Astrocyte (in vitro differentiated cells and primary cell): Measurements from ENCODE around the gene GPANK1. TPM values are rescaled to one million over a fixed set of nuclear protein-coding genes. Genes with fewer than 3 reads are reported as not detected.
A peak's percentile ranks its signal among the peaks of the same experiment; 100 is the strongest.

Source experiments
- DNase-seq: peaks from one replicate; pipeline ENCODE4 v3.0.0-alpha.2; 2010; ENCODE audit warnings: low read depth
- FAIRE-seq: peaks from 2 replicates; lab custom pipeline; 2011; peaks lifted over from hg19 to GRCh38; lab: Jason Lieb, UNC
- H2AFZ ChIP-seq: 2 replicates; pipeline ENCODE4 v1.6.0; 2012; ENCODE audit warnings: low read depth, low read length, inconsistent platforms
- H3K27ac ChIP-seq: 2 replicates; pipeline ENCODE4 v1.5.1; 2011; ENCODE audit warnings: low read depth, low read length, inconsistent platforms
- H3K27me3 ChIP-seq: 2 replicates; pipeline ENCODE4 v1.6.0; 2011; ENCODE audit warnings: low read length, inconsistent platforms; ENCODE audit not compliant: insufficient read depth
- H3K36me3 ChIP-seq: 2 replicates; pipeline ENCODE4 v1.5.1; 2011; ENCODE audit warnings: low read length, inconsistent platforms; ENCODE audit not compliant: insufficient read depth
- H3K4me1 ChIP-seq: 2 replicates; pipeline ENCODE4 v1.5.1; 2011; ENCODE audit warnings: low read length, inconsistent platforms; ENCODE audit not compliant: insufficient read depth
- H3K4me2 ChIP-seq: 2 replicates; pipeline ENCODE4 v1.6.0; 2012; ENCODE audit warnings: low read length, inconsistent platforms
- H3K4me3 ChIP-seq: 2 replicates; pipeline ENCODE4 v1.5.1; 2011; ENCODE audit warnings: low read depth, mild to moderate bottlenecking, low read length, inconsistent platforms; ENCODE audit not compliant: insufficient read depth
- H3K79me2 ChIP-seq: 2 replicates; pipeline ENCODE4 v1.6.0; 2012; ENCODE audit warnings: mild to moderate bottlenecking, low read length, inconsistent platforms; ENCODE audit not compliant: insufficient read depth
- H3K9ac ChIP-seq: 2 replicates; pipeline ENCODE4 v1.6.0; 2012; ENCODE audit warnings: mild to moderate bottlenecking, low read length, inconsistent platforms
- H3K9me3 ChIP-seq: 2 replicates; pipeline ENCODE4 v1.5.1; 2012; ENCODE audit warnings: low read depth, mild to moderate bottlenecking, low read length, inconsistent platforms; ENCODE audit not compliant: insufficient read depth
- H4K20me1 ChIP-seq: 2 replicates; pipeline ENCODE4 v1.6.0; 2012; ENCODE audit warnings: low read length, inconsistent platforms; ENCODE audit not compliant: insufficient read depth
- H3K27ac Mint-ChIP-seq: one replicate; pipeline ENCODE4 v1.8.0; 2021; ENCODE audit warnings: mild to moderate bottlenecking, mixed read lengths; ENCODE audit not compliant: unreplicated experiment
- H3K27me3 Mint-ChIP-seq: one replicate; pipeline ENCODE4 v1.8.0; 2021; ENCODE audit warnings: low read depth, mixed read lengths; ENCODE audit not compliant: unreplicated experiment
- H3K36me3 Mint-ChIP-seq: one replicate; pipeline ENCODE4 v1.8.0; 2021; ENCODE audit warnings: low read depth, mixed read lengths; ENCODE audit not compliant: unreplicated experiment
- H3K4me1 Mint-ChIP-seq: one replicate; pipeline ENCODE4 v1.8.0; 2021; ENCODE audit warnings: low read depth, mixed read lengths; ENCODE audit not compliant: unreplicated experiment
- H3K4me3 Mint-ChIP-seq: one replicate; pipeline ENCODE4 v1.8.0; 2021; ENCODE audit warnings: mild to moderate bottlenecking, moderate library complexity, mixed read lengths; ENCODE audit not compliant: unreplicated experiment
- H3K9me3 Mint-ChIP-seq: one replicate; pipeline ENCODE4 v1.8.0; 2021; ENCODE audit warnings: mild to moderate bottlenecking, mixed read lengths; ENCODE audit not compliant: unreplicated experiment
- EZH2 ChIP-seq: IDR thresholded peaks from 2 replicates; pipeline ENCODE4 v1.6.1; 2012; ENCODE audit warnings: mild to moderate bottlenecking, low read length, inconsistent platforms; ENCODE audit not compliant: insufficient read depth
- microRNA-seq: library from miRNA; unstranded; fragments of <30 nt; microRNA quantifications from one replicate; pipeline ENCODE4 v1.2.0, GENCODE V29; 2020
- total RNA-seq: library from RNA; stranded (reverse); gene quantifications from 2 replicates; pipeline ENCODE4 v1.2.1, GENCODE V29; 2021
- TF ChIP-seq, protein P1 (sequence below): IDR thresholded peaks from 2 replicates; pipeline ENCODE4 v1.5.1; 2011; ENCODE audit warnings: low read depth, mild to moderate bottlenecking, inconsistent platforms, low read length, moderate library complexity; ENCODE audit not compliant: insufficient read depth

GPANK1 gene
- total RNA-seq, 1 donor from 2014 or later: 13.8 TPM

- Histone ChIP-seq H3K79me2 (no peaks in the 10 kb centered on the region), H3K36me3 (no peaks in the 10 kb centered on the region), H4K20me1 (no peaks in the 10 kb centered on the region), H3K9ac (no peak within 1 kb of the TSS), H3K4me2 (no peak within 1 kb of the TSS), H2AFZ (no peak within 1 kb of the TSS), H3K27ac (no peak within 1 kb of the TSS), H3K27me3 (no peaks in the 10 kb centered on the region), H3K4me3 (no peak within 1 kb of the TSS), H3K4me1 (no peaks in the 10 kb centered on the region), H3K9me3 (no peaks in the 10 kb centered on the region)
- Mint-ChIP-seq H3K27me3 (peaks cover 6% of the 10 kb centered on the region), H3K36me3 (no peaks in the 10 kb centered on the region), H3K27ac (no peak within 1 kb of the TSS), H3K9me3 (no peaks in the 10 kb centered on the region), H3K4me3 (no peak within 1 kb of the TSS), H3K4me1 (peaks cover 5% of the 10 kb centered on the region)
- DNase-seq (no peak), FAIRE-seq (no peak)
- TF ChIP-seq, protein P1, sequence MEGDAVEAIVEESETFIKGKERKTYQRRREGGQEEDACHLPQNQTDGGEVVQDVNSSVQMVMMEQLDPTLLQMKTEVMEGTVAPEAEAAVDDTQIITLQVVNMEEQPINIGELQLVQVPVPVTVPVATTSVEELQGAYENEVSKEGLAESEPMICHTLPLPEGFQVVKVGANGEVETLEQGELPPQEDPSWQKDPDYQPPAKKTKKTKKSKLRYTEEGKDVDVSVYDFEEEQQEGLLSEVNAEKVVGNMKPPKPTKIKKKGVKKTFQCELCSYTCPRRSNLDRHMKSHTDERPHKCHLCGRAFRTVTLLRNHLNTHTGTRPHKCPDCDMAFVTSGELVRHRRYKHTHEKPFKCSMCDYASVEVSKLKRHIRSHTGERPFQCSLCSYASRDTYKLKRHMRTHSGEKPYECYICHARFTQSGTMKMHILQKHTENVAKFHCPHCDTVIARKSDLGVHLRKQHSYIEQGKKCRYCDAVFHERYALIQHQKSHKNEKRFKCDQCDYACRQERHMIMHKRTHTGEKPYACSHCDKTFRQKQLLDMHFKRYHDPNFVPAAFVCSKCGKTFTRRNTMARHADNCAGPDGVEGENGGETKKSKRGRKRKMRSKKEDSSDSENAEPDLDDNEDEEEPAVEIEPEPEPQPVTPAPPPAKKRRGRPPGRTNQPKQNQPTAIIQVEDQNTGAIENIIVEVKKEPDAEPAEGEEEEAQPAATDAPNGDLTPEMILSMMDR: no peak
- TF ChIP-seq EZH2: no peak
These were observed 49.9 kb downstream of the GPANK1 start, which contains the start of gene AIF1 for GRCh38 chr6:31614684-31615578. Gene AIF1 (plus strand): TSS chr6:31615234. CDS start chr6:31615330, 96 bp downstream.

DNA sequence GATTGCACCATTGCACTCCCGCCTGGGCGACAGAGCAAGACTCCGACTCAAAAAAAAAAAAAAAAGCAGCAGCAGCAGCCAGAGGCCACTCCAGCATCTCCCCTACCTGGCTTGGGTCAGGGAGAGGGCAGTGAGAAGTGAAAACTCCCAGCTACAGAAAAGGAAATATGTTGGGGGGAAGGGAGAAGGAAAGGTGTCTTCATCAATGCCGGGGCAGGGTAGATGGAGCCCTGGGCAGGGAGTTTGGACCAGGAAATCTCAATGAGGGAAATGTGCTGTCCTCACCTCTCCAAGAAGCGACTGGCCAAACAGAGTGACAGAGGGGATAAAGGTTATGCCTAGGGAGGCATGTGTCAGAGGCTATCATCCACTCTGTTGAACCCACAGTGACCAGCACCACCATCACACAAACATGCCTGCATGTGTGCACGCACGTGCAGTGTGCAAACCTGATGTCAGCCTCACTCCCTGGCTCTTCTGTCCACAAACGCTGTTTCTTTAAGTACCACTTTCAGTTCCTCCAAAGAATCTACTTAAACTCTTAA, 50.6 kb downstream of the GPANK1 start:
- no peaks in the 10 kb centered on the region for H3K4me1 ChIP-seq
- no peak overlapping the region for H3K4me3 Mint-ChIP-seq
- no peaks in the 10 kb centered on the region for H3K9me3 Mint-ChIP-seq
- TF ChIP-seq, protein P1: no peak
- TF ChIP-seq EZH2: no peak
- H4K20me1 ChIP-seq: no peaks in the 10 kb centered on the region
- H3K27me3 Mint-ChIP-seq: peaks cover 6% of the 10 kb centered on the region
- H3K27ac Mint-ChIP-seq: no peak overlapping the region
- H3K36me3 ChIP-seq: no peaks in the 10 kb centered on the region
- H3K9me3 ChIP-seq: no peaks in the 10 kb centered on the region
- H3K27ac ChIP-seq: no peak overlapping the region
- no peaks in the 10 kb centered on the region for H3K27me3 ChIP-seq
- no peak for DNase-seq
- H3K4me2 ChIP-seq: no peak overlapping the region
- no peak for FAIRE-seq
- H3K79me2 ChIP-seq: no peaks in the 10 kb centered on the region
- peaks cover 5% of the 10 kb centered on the region for H3K4me1 Mint-ChIP-seq
- no peak overlapping the region for H3K9ac ChIP-seq
- H3K4me3 ChIP-seq: no peak overlapping the region
- H2AFZ ChIP-seq: no peak overlapping the region
- no peaks in the 10 kb centered on the region for H3K36me3 Mint-ChIP-seq

Small RNA genes within 50 kb of the gene (microRNA-seq; reads per million reads assigned to microRNA genes)
- 1.9 reads per million for gene MIR4646
- 3.8 reads per million, percentile 14 among the genes with 10 or more reads in this experiment for gene MIR6832

Other genes starting within 250 kb of the GPANK1 start
- gene MICB, start 166.9 kb downstream of the GPANK1 start, total RNA-seq: 4.1 and 5.8 TPM in 2 replicates
- not detected in 2 replicates for gene MCCD1, start 136.0 kb downstream of the GPANK1 start, total RNA-seq
- 284 and 294 TPM in 2 replicates for gene DDX39B, start 123.0 kb downstream of the GPANK1 start, total RNA-seq
- 2.6 and 3.4 TPM in 2 replicates for gene ATP6V1G2, start 118.4 kb downstream of the GPANK1 start, total RNA-seq
- gene NFKBIL1, start 117.4 kb downstream of the GPANK1 start, total RNA-seq: 18.8 and 20.4 TPM in 2 replicates
- not detected in 2 replicates for gene LTA, start 92.7 kb downstream of the GPANK1 start, total RNA-seq
- gene TNF, start 89.4 kb downstream of the GPANK1 start, total RNA-seq: 0.79 and 1.2 TPM in 2 replicates
- gene LTB, start 82.6 kb downstream of the GPANK1 start, total RNA-seq: 0.26 and 0.52 TPM in 2 replicates
- not detected in 2 replicates for gene LST1, start 78.7 kb downstream of the GPANK1 start, total RNA-seq
- not detected in 2 replicates for gene NCR3, start 72.0 kb downstream of the GPANK1 start, total RNA-seq
- not detected in 2 replicates for gene AIF1, start 49.8 kb downstream of the GPANK1 start, total RNA-seq
- gene PRRC2A, start 44.3 kb downstream of the GPANK1 start, total RNA-seq: 180 and 188 TPM in 2 replicates
- 233 and 247 TPM in 2 replicates for gene BAG6, start 12.3 kb downstream of the GPANK1 start, total RNA-seq
- 0.89 and 1.2 TPM in 2 replicates for gene APOM, start 9.1 kb downstream of the GPANK1 start, total RNA-seq
- gene C6orf47, start 4.2 kb downstream of the GPANK1 start, total RNA-seq: 14.7 and 15.5 TPM in 2 replicates
- gene CSNK2B, start 1.1 kb upstream of the GPANK1 start, total RNA-seq: 200 and 208 TPM in 2 replicates
- 17.5 and 20.3 TPM in 2 replicates for gene LY6G5B, start 5.0 kb upstream of the GPANK1 start, total RNA-seq
- 2.9 and 3.9 TPM in 2 replicates for gene LY6G5C, start 16.1 kb upstream of the GPANK1 start, total RNA-seq
- 34.3 and 38.3 TPM in 2 replicates for gene ABHD16A, start 38.3 kb upstream of the GPANK1 start, total RNA-seq
- not detected in 2 replicates for gene LY6G6F, start 41.9 kb upstream of the GPANK1 start, total RNA-seq
- not detected in 2 replicates for gene LY6G6D, start 50.4 kb upstream of the GPANK1 start, total RNA-seq
- 0.41 and 0.66 TPM in 2 replicates for gene LY6G6C, start 56.7 kb upstream of the GPANK1 start, total RNA-seq
- not detected in 2 replicates for gene MPIG6B, start 58.4 kb upstream of the GPANK1 start, total RNA-seq
- 62.5 and 72.4 TPM in 2 replicates for gene DDAH2, start 64.3 kb upstream of the GPANK1 start, total RNA-seq
- 484 and 518 TPM in 2 replicates for gene CLIC1, start 71.5 kb upstream of the GPANK1 start, total RNA-seq
- gene MSH5, start 75.0 kb upstream of the GPANK1 start, total RNA-seq: 5.7 and 6.8 TPM in 2 replicates
- gene SAPCD1, start 97.7 kb upstream of the GPANK1 start, total RNA-seq: 0.72 and 1.2 TPM in 2 replicates
- gene VWA7, start 112.3 kb upstream of the GPANK1 start, total RNA-seq: 0.54 and 0.94 TPM in 2 replicates
- gene VARS1, start 130.8 kb upstream of the GPANK1 start, total RNA-seq: 94.8 and 96.3 TPM in 2 replicates
- gene LSM2, start 142.0 kb upstream of the GPANK1 start, total RNA-seq: 43.8 and 44.0 TPM in 2 replicates
- 0.98 and 1.1 TPM in 2 replicates for gene HSPA1L, start 150.3 kb upstream of the GPANK1 start, total RNA-seq
- gene HSPA1A, start 150.5 kb upstream of the GPANK1 start, total RNA-seq: 52.6 and 52.7 TPM in 2 replicates
- 64.9 and 77.2 TPM in 2 replicates for gene HSPA1B, start 162.7 kb upstream of the GPANK1 start, total RNA-seq
- 45.0 and 47.3 TPM in 2 replicates for gene NEU1, start 197.8 kb upstream of the GPANK1 start, total RNA-seq
- gene SLC44A4, start 214.0 kb upstream of the GPANK1 start, total RNA-seq: 0.23 and 0.29 TPM in 2 replicates
- 32.6 and 35.8 TPM in 2 replicates for gene EHMT2, start 232.7 kb upstream of the GPANK1 start, total RNA-seq
- gene ZBTB12, start 237.1 kb upstream of the GPANK1 start, total RNA-seq: 3.7 and 4.6 TPM in 2 replicates